Posterior vena cava (tissue), 2 donors: ENCODE measurements around the gene TRA2A. TPM values are rescaled to one million over a fixed set of nuclear protein-coding genes. Genes with fewer than 3 reads are reported as not detected.

Source experiments
- total RNA-seq, 2 donors: library from RNA; stranded (reverse); fragmentation: NEBNext Ultra II Directional; extraction: Animal tissue kit (Norgen Biotek cat#: 25700); gene quantifications; one replicate each; pipeline ENCODE4 v1.2.1, GENCODE V29; 2021
- donor health status: DM: yes; HTN: yes; CAD: no.
- donor health status: DM: yes; HTN: yes; CAD: no.

TRA2A gene
- total RNA-seq, 2 donors from 2014 or later, result 51.1 to 52.2 TPM

Other genes with a start within 250 kb of the TRA2A start
- gene MALSU1, start 232.6 kb downstream of the TRA2A start, total RNA-seq, result 10 to 100 TPM; 37.4 to 42.0 TPM
- gene IGF2BP3, start 61.5 kb downstream of the TRA2A start, total RNA-seq, result under 1 TPM; 0.48 to 0.51 TPM
- gene CCDC126, start 65.4 kb upstream of the TRA2A start, total RNA-seq, result 10 to 100 TPM; 11.3 to 15.5 TPM
- 1 to 10 TPM; 2.0 to 3.7 TPM for gene FAM221A, start 148.2 kb upstream of the TRA2A start, total RNA-seq
- gene STK31, start 178.2 kb upstream of the TRA2A start, total RNA-seq, result under 1 TPM; 0.14 to 0.62 TPM